DND-41 (cell line): Measurements from ENCODE around the gene RIPOR2.
"Not testable (repeated sequence)": the region's sequence is repeated elsewhere in the genome, so short reads cannot be mapped to it uniquely, and the experiment has no call there.

ENCODE experiments used
- EZH2 ChIP-seq: IDR thresholded peaks from 3 replicates; pipeline ENCODE4 v1.6.1; 2012; ENCODE audit warnings: borderline replicate concordance, low read depth, mild to moderate bottlenecking, moderate library complexity, low read length, inconsistent platforms; ENCODE audit not compliant: severe bottlenecking
- TF ChIP-seq, protein P1 (sequence below): IDR thresholded peaks from 2 replicates; pipeline ENCODE4 v1.5.1; 2012; ENCODE audit warnings: borderline replicate concordance, low read length, moderate library complexity, mild to moderate bottlenecking; ENCODE audit not compliant: poor library complexity, severe bottlenecking; ENCODE audit errors: extremely low read depth

DNA sequence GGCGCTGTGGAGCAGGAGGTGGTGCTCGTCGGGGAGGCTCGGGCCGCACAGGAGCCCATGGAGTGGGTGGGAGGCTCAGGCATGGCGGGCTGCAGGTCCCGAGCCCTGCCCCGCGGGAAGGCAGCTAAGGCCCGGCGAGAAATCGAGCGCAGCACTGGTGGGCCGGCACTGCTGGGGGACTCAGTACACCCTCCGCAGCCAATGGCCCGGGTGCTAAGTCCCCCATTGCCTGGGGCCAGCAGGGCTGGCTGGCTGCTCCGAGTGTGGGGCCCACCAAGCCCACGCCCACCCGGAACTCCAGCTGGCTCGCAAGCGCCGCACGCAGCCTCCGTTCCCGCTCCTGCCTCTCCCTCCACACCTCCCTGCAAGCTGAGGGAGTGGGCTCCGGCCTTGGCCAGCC is 169.8 kb downstream of the RIPOR2 start:
- TF ChIP-seq, protein P1, sequence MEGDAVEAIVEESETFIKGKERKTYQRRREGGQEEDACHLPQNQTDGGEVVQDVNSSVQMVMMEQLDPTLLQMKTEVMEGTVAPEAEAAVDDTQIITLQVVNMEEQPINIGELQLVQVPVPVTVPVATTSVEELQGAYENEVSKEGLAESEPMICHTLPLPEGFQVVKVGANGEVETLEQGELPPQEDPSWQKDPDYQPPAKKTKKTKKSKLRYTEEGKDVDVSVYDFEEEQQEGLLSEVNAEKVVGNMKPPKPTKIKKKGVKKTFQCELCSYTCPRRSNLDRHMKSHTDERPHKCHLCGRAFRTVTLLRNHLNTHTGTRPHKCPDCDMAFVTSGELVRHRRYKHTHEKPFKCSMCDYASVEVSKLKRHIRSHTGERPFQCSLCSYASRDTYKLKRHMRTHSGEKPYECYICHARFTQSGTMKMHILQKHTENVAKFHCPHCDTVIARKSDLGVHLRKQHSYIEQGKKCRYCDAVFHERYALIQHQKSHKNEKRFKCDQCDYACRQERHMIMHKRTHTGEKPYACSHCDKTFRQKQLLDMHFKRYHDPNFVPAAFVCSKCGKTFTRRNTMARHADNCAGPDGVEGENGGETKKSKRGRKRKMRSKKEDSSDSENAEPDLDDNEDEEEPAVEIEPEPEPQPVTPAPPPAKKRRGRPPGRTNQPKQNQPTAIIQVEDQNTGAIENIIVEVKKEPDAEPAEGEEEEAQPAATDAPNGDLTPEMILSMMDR, result not testable (repeated sequence)
- TF ChIP-seq EZH2, result not testable (repeated sequence)
